Endothelial cell of umbilical vein (primary cell): ENCODE measurements around the gene CFAP99. TPM values are rescaled to one million over a fixed set of nuclear protein-coding genes. Genes with fewer than 3 reads are reported as not detected.

ENCODE experiments used
- BruUV-seq: library from RNA; stranded (reverse); fragments of 400-500 nt; replicated peaks from 2 replicates; lab custom pipeline; 2021; lab: Mats Ljungman, UMichigan
- CTCF ChIA-PET: fragments of 300-600, 350-600 bp; sonication (Branson Sonifier 250); formaldehyde crosslinking; loops from one replicate; lab custom pipeline; 2021; ENCODE audit warnings: antibody characterized with exemption, inconsistent platforms; lab: Charles Lee
- POLR2A ChIA-PET: fragments of 300-600, 350-600 bp; sonication (Branson Sonifier 250); formaldehyde crosslinking; loops from one replicate; lab custom pipeline; 2021; ENCODE audit warnings: antibody characterized with exemption, inconsistent platforms; lab: Charles Lee
- DNase-seq: peaks from one replicate; pipeline ENCODE4 v3.0.0-alpha.2; 2011; ENCODE audit warnings: low read depth, low spot score
- FAIRE-seq: peaks from 2 replicates; lab custom pipeline; 2011; peaks lifted over from hg19 to GRCh38; lab: Jason Lieb, UNC
- H2AFZ ChIP-seq: 2 replicates; pipeline ENCODE4 v1.6.0; 2012; ENCODE audit warnings: low read depth, low read length, control low read depth, inconsistent platforms
- H3K27ac ChIP-seq: 2 replicates; pipeline ENCODE4 v1.5.1; 2011; ENCODE audit warnings: low read depth, mild to moderate bottlenecking, control low read depth, low read length, moderate library complexity; ENCODE audit not compliant: insufficient read depth
- H3K27me3 ChIP-seq, 2 experiments: 2 replicates each; pipeline versions ENCODE4 v1.6.0 to v1.6.1; 2011; ENCODE audit warnings: low read length in 2 of 2, mixed read lengths in 1 of 2; ENCODE audit not compliant: control insufficient read depth in 2 of 2, insufficient read depth in 2 of 2
- H3K36me3 ChIP-seq, 2 experiments: 2 replicates in 1 of 2; 3 replicates in 1 of 2; pipeline ENCODE4 v1.5.1; 2011; ENCODE audit warnings: low read length in 2 of 2, mild to moderate bottlenecking in 1 of 2, moderate library complexity in 1 of 2; ENCODE audit not compliant: control insufficient read depth in 2 of 2, insufficient read depth in 2 of 2; ENCODE audit errors: extremely low read depth in 1 of 2
- H3K4me1 ChIP-seq: 3 replicates; pipeline ENCODE4 v1.5.1; 2011; ENCODE audit warnings: mild to moderate bottlenecking, low read length; ENCODE audit not compliant: control insufficient read depth, insufficient read depth; ENCODE audit errors: extremely low read depth
- H3K4me2 ChIP-seq: 2 replicates; pipeline ENCODE4 v1.6.1; 2011; ENCODE audit warnings: low read length, control low read depth, mixed read lengths; ENCODE audit not compliant: insufficient read depth
- H3K4me3 ChIP-seq, 3 experiments: fragments of 200-600 bp in 1 of 3; sonication (generic), shearing (Covaris generic) in 1 of 3; replicated peaks in 1 of 3; 2 replicates each; pipeline ENCODE4 v1.5.1; 2011 to 2016; ENCODE audit warnings: control low read depth in 3 of 3, low read length in 3 of 3, mild to moderate bottlenecking in 2 of 3, inconsistent platforms in 1 of 3, low read depth in 1 of 3, moderate library complexity in 1 of 3; ENCODE audit not compliant: insufficient read depth in 1 of 3
- H3K79me2 ChIP-seq: 2 replicates; pipeline ENCODE4 v1.6.0; 2012; ENCODE audit warnings: low read length, inconsistent platforms; ENCODE audit not compliant: control insufficient read depth, insufficient read depth
- H3K9ac ChIP-seq: replicated peaks from 2 replicates; pipeline ENCODE3; 2011; ENCODE audit warnings: low read length, control low read depth; ENCODE audit not compliant: insufficient read depth; ENCODE audit errors: extremely low read depth
- H3K9me1 ChIP-seq: replicated peaks from 3 replicates; pipeline ENCODE4 v1.6.0; 2011; ENCODE audit warnings: mild to moderate bottlenecking, low read length; ENCODE audit not compliant: control insufficient read depth, insufficient read depth; ENCODE audit errors: extremely low read depth
- H3K9me3 ChIP-seq: replicated peaks from 2 replicates; pipeline ENCODE4 v1.5.1; 2012; ENCODE audit warnings: low read length, inconsistent platforms; ENCODE audit not compliant: control insufficient read depth, insufficient read depth
- H4K20me1 ChIP-seq: replicated peaks from 2 replicates; pipeline ENCODE3; 2011; ENCODE audit warnings: mild to moderate bottlenecking, low read length; ENCODE audit not compliant: control insufficient read depth, insufficient read depth; ENCODE audit errors: extremely low read depth
- CTCF ChIP-seq, 2 donors: IDR thresholded peaks; 1 replicate in 1 of 2; 2 replicates in 1 of 2; pipeline ENCODE4 v1.5.1; 2011; ENCODE audit warnings: low read length in 2 of 2, mild to moderate bottlenecking in 2 of 2, moderate library complexity in 2 of 2, control low read depth in 1 of 2, inconsistent platforms in 1 of 2, low read depth in 1 of 2; ENCODE audit not compliant: insufficient read depth in 1 of 2; ENCODE audit errors: extremely low read depth in 1 of 2
- EZH2 ChIP-seq: IDR thresholded peaks from 2 replicates; pipeline ENCODE4 v1.6.1; 2012; ENCODE audit warnings: borderline replicate concordance, low read depth, mild to moderate bottlenecking, moderate library complexity, low read length, inconsistent platforms; ENCODE audit not compliant: severe bottlenecking
- GATA2 ChIP-seq: IDR thresholded peaks from 2 replicates; pipeline ENCODE4 v1.7.0; 2011; ENCODE audit warnings: low read depth, mild to moderate bottlenecking, moderate library complexity, mixed read lengths, low read length; ENCODE audit not compliant: insufficient read length, insufficient read depth
- JUN ChIP-seq: IDR thresholded peaks from 2 replicates; pipeline ENCODE4 v1.6.1; 2011; ENCODE audit warnings: borderline replicate concordance, low read depth; ENCODE audit not compliant: insufficient read length, insufficient read depth
- MYC ChIP-seq: IDR thresholded peaks from one replicate; pipeline ENCODE4 v1.6.1; 2011; ENCODE audit warnings: mild to moderate bottlenecking, low read depth, low read length
- dilution Hi-C: fragments of 300-500 bp; cut with MboI; formaldehyde crosslinking; loops from one replicate; pipeline ENCODE4 v1.15.0; 2019; ENCODE audit warnings: low sequenced_read_pairs; ENCODE audit not compliant: extremely low pct_ligation_motif_present
- intact Hi-C: fragments of 100-400 bp; cut with micrococcal nuclease; formaldehyde crosslinking; loops from one replicate; pipeline ENCODE4 v1.10.0; 2022
- polyA plus RNA-seq, 4 experiments: library from polyadenylated mRNA; depleted of rRNA in 3 of 4; stranded (reverse) in 3 of 4; unstranded in 1 of 4; fragments of >200 nt; gene quantifications; 2 replicates each; pipeline versions ENCODE4 v1.2.1 to v1.2.3, GENCODE V29; 2011 to 2012; ENCODE audit warnings: missing spikeins in 1 of 4
- total RNA-seq: library from RNA; stranded (reverse); gene quantifications from 2 replicates; pipeline ENCODE4 v1.2.3, GENCODE V29; 2021

CFAP99 gene
- total and polyA plus RNA-seq, 2 donors (not counting 3 experiments of a cell fraction or from before 2014, with no cell fraction given): 0.03 TPM; not detected in 1

GRCh38 chr4:2417226-2417764 is 1.5 kb upstream of the CFAP99 start:
- Histone ChIP-seq H3K4me3 (peak overlapping the region; percentile 62 to 78 (median 66)), H3K79me2 (peaks cover 26% of the 10 kb centered on the region)
- intact Hi-C loops: loop anchor here (10.0 kb wide), 1 partner anchor 548 kb away; the partner anchor contains the start of genes GRK4 and NOP14

More at GRCh38 chr4:2417226-2417764, 1.5 kb upstream of the CFAP99 start:
- Histone ChIP-seq H3K4me2 (peak overlapping the region; percentile 80), H3K9me3 (no peaks in the 10 kb centered on the region), H3K27me3 (peaks cover 17 to 21% of the 10 kb centered on the region in 2 experiments), H4K20me1 (no peaks in the 10 kb centered on the region), H3K36me3 (no peaks in the 10 kb centered on the region), H3K27ac (no peak overlapping the region), H3K4me1 (peaks cover 43% of the 10 kb centered on the region), H3K9ac (peak overlapping the region; percentile 60), H3K9me1 (no peaks in the 10 kb centered on the region), H2AFZ (peak overlapping the region; percentile 26)
- dilution Hi-C loops: no loop called here
- POLR2A ChIA-PET: no interaction called here
- CTCF ChIA-PET: no interaction called here
- no peak for FAIRE-seq
- TF ChIP-seq JUN (no peak), GATA2 (no peak), MYC (no peak), CTCF (IDR thresholded peaks at IDR 0.05; ENCODE audit: extremely low read depth in 1 of 2, insufficient read depth in 1 of 2, low read depth in 1 of 2, low read length in 2 of 2) (no peak), EZH2 (no peak)
- peak; percentile 32 for DNase-seq
- BruUV-seq: no TSS peak
